Measurements from ENCODE around the gene RNASE2. TPM values are rescaled to one million over a fixed set of nuclear protein-coding genes. Genes with fewer than 3 reads are reported as not detected.

RNASE2 gene
- polyA plus RNA-seq, 3 donors = 100 to 483 (median 307) TPM

- no peak overlapping the region for H3K4me3 Mint-ChIP-seq
These were observed 45.9 kb downstream of the RNASE2 start for GRCh38 chr14:21001218-21001617.

DNA sequence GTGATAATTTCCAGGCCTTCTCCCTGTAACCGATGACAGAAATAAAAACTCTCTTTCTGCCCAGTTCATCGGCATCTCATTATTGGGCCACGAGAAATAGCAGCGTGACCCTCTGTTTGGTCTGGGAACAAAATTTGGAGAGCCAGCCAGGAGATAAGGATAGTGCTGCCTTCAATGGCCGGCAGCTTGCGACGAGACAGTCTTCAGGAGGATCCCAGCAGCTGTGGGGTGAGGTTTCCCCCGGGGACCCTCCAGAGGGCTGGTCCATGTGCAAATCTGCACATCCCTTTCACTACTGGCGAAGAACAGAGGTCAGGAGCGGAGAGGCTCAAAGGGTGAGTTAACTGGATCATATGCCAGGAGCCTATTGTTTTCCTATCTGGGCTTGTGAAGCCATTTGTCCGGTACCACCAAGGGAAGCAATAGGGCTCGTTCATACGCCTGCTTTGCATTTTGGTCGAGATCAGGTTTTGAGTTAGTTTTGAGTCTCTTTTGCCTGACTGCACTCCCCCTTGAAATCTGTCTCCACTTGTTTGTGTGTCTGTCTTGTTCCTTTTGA lies 48.6 kb downstream of the RNASE2 start:
- no peaks in the 10 kb centered on the region for H3K4me1 ChIP-seq (ENCODE audit: control insufficient read depth in 1 of 2, insufficient read depth in 2 of 2, low read length in 2 of 2)
- Mint-ChIP-seq H3K4me3 (no peak overlapping the region), H3K4me1 (no peaks in the 10 kb centered on the region), H3K27me3 (ENCODE audit: low read depth in 3 of 3) (peaks cover 0 to 3% (median 0%) of the 10 kb centered on the region in 3 donors), H3K9me3 (peaks cover 0 to 1% (median 0%) of the 10 kb centered on the region in 7 donors), H3K36me3 (no peaks in the 10 kb centered on the region), H3K27ac (no peak overlapping the region)
- TF ChIP-seq, protein P1, sequence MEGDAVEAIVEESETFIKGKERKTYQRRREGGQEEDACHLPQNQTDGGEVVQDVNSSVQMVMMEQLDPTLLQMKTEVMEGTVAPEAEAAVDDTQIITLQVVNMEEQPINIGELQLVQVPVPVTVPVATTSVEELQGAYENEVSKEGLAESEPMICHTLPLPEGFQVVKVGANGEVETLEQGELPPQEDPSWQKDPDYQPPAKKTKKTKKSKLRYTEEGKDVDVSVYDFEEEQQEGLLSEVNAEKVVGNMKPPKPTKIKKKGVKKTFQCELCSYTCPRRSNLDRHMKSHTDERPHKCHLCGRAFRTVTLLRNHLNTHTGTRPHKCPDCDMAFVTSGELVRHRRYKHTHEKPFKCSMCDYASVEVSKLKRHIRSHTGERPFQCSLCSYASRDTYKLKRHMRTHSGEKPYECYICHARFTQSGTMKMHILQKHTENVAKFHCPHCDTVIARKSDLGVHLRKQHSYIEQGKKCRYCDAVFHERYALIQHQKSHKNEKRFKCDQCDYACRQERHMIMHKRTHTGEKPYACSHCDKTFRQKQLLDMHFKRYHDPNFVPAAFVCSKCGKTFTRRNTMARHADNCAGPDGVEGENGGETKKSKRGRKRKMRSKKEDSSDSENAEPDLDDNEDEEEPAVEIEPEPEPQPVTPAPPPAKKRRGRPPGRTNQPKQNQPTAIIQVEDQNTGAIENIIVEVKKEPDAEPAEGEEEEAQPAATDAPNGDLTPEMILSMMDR (IDR thresholded peaks at IDR 0.05) = no peak
- no peak overlapping the region for H2AFZ ChIP-seq (ENCODE audit: insufficient read depth, low read depth, low read length, poor library complexity, severe bottlenecking)
- 100% methylated on average over 7 of the region's 14 CpGs for WGBS (ENCODE audit: insufficient coverage)
- DNase-seq = no peak
- H3K4me2 ChIP-seq (replicated peaks; ENCODE audit: extremely low read depth, low read length, poor library complexity, severe bottlenecking) = no peak overlapping the region
- H3K9me3 ChIP-seq (replicated peaks in 1 of 2; ENCODE audit: control insufficient read depth in 1 of 2, insufficient read depth in 1 of 2, low read length in 2 of 2) = no peaks in the 10 kb centered on the region
- intact Hi-C loops (cut with micrococcal nuclease) = no loop called here
- no peak overlapping the region for H3K9ac ChIP-seq (ENCODE audit: insufficient read depth, low read length, poor library complexity, severe bottlenecking)
- no peaks in the 10 kb centered on the region for H3K27me3 ChIP-seq (ENCODE audit: control insufficient read depth in 2 of 2, insufficient read depth in 2 of 2, low read length in 2 of 2)
- H3K36me3 ChIP-seq (replicated peaks in 1 of 2; ENCODE audit: control insufficient read depth in 1 of 2, insufficient read depth in 2 of 2, low read length in 2 of 2) = no peaks in the 10 kb centered on the region
- H3K27ac ChIP-seq (ENCODE audit: low read depth in 1 of 2, low read length in 2 of 2) = no peak overlapping the region
- H3K4me3 ChIP-seq (replicated peaks in 1 of 3; ENCODE audit: low read depth in 2 of 3, low read length in 3 of 3) = no peak overlapping the region
- H3K79me2 ChIP-seq (ENCODE audit: insufficient read depth, low read length) = no peaks in the 10 kb centered on the region
- H4K20me1 ChIP-seq (ENCODE audit: insufficient read depth, low read length) = no peaks in the 10 kb centered on the region

More at GRCh38 chr14:21001218-21001617, 45.9 kb downstream of the RNASE2 start:
- H3K4me3 ChIP-seq (replicated peaks in 1 of 3; ENCODE audit: low read depth in 2 of 3, low read length in 3 of 3) = no peak overlapping the region
- H3K36me3 ChIP-seq (replicated peaks in 1 of 2; ENCODE audit: control insufficient read depth in 1 of 2, insufficient read depth in 2 of 2, low read length in 2 of 2) = peaks cover 12 to 14% of the 10 kb centered on the region in 2 donors
- no peaks in the 10 kb centered on the region for H3K79me2 ChIP-seq (ENCODE audit: insufficient read depth, low read length)
- H3K27me3 ChIP-seq (ENCODE audit: control insufficient read depth in 2 of 2, insufficient read depth in 2 of 2, low read length in 2 of 2) = no peaks in the 10 kb centered on the region
- no peak for DNase-seq
- Mint-ChIP-seq H3K4me1 (no peaks in the 10 kb centered on the region), H3K9me3 (peaks cover 0 to 1% (median 0%) of the 10 kb centered on the region in 7 donors), H3K36me3 (peaks cover 12 to 15% of the 10 kb centered on the region in 2 donors), H3K27ac (no peak overlapping the region), H3K27me3 (ENCODE audit: low read depth in 3 of 3) (peaks cover 0 to 4% (median 0%) of the 10 kb centered on the region in 3 donors)
- H3K4me1 ChIP-seq (ENCODE audit: control insufficient read depth in 1 of 2, insufficient read depth in 2 of 2, low read length in 2 of 2) = no peaks in the 10 kb centered on the region
- no peak overlapping the region for H2AFZ ChIP-seq (ENCODE audit: insufficient read depth, low read depth, low read length, poor library complexity, severe bottlenecking)
- no peak overlapping the region for H3K9ac ChIP-seq (ENCODE audit: insufficient read depth, low read length, poor library complexity, severe bottlenecking)
- no peaks in the 10 kb centered on the region for H4K20me1 ChIP-seq (ENCODE audit: insufficient read depth, low read length)
- TF ChIP-seq, protein P1 (IDR thresholded peaks at IDR 0.05) = no peak
- no peak overlapping the region for H3K4me2 ChIP-seq (replicated peaks; ENCODE audit: extremely low read depth, low read length, poor library complexity, severe bottlenecking)
- WGBS (ENCODE audit: insufficient coverage) = 74% methylated on average over 3 of the region's 7 CpGs
- H3K27ac ChIP-seq (ENCODE audit: low read depth in 1 of 2, low read length in 2 of 2) = no peak overlapping the region
- intact Hi-C loops (cut with micrococcal nuclease) = no loop called here
- H3K9me3 ChIP-seq (replicated peaks in 1 of 2; ENCODE audit: control insufficient read depth in 1 of 2, insufficient read depth in 1 of 2, low read length in 2 of 2) = no peaks in the 10 kb centered on the region

Small RNAs within 50 kb of the gene (small RNA-seq; reads per million reads assigned to genes)
- not detected for gene RN7SL189P (ENCODE audit: insufficient read length, low read depth)

Other genes starting within 250 kb of the RNASE2 start
- not detected for gene EDDM3A, start 209.6 kb upstream of the RNASE2 start, polyA plus RNA-seq
- gene EDDM3B, start 187.1 kb upstream of the RNASE2 start, polyA plus RNA-seq = not detected
- 100 to 1,000 TPM; 150 to 353 (median 316) TPM for gene RNASE6, start 174.2 kb upstream of the RNASE2 start, polyA plus RNA-seq
- gene RNASE1, start 152.6 kb upstream of the RNASE2 start, polyA plus RNA-seq = 100 to 1,000 TPM in 1 of 3 donors, 10 to 100 TPM in 1, 1 to 10 TPM in 1; 2.1 to 191 (median 11.3) TPM
- gene RNASE3, start 64.1 kb upstream of the RNASE2 start, polyA plus RNA-seq = 10 to 100 TPM in 1 of 3 donors, 1 to 10 TPM in 2; 5.1 to 13.8 (median 8.4) TPM
- gene METTL17, start 34.5 kb downstream of the RNASE2 start, polyA plus RNA-seq = 100 to 1,000 TPM in 1 of 3 donors, 10 to 100 TPM in 2; 20.1 to 137 (median 21.1) TPM
- gene SLC39A2, start 43.8 kb downstream of the RNASE2 start, polyA plus RNA-seq = not detected
- 10 to 100 TPM in 2 of 3 donors, 1 to 10 TPM in 1; 6.8 to 11.7 (median 11.1) TPM for gene NDRG2, start 69.6 kb downstream of the RNASE2 start, polyA plus RNA-seq
- gene TPPP2, start 74.7 kb downstream of the RNASE2 start, polyA plus RNA-seq = not detected
- gene RNASE13, start 79.3 kb downstream of the RNASE2 start, polyA plus RNA-seq = under 1 TPM in 1 of 3 donors, not detected in 2; 0.39 TPM
- not detected for gene RNASE7, start 86.9 kb downstream of the RNASE2 start, polyA plus RNA-seq
- not detected for gene RNASE8, start 102.3 kb downstream of the RNASE2 start, polyA plus RNA-seq
- gene ARHGEF40, start 114.8 kb downstream of the RNASE2 start, polyA plus RNA-seq = 100 to 1,000 TPM in 1 of 3 donors, 10 to 100 TPM in 2; 12.1 to 114 (median 15.3) TPM
- 1 to 10 TPM in 1 of 3 donors, under 1 TPM in 2; 0.49 to 7.2 (median 0.68) TPM for gene ZNF219, start 143.2 kb downstream of the RNASE2 start, polyA plus RNA-seq
- gene TMEM253, start 145.6 kb downstream of the RNASE2 start, polyA plus RNA-seq = under 1 TPM in 1 of 3 donors, not detected in 2; 0.05 TPM
- not detected for gene OR5AU1, start 200.6 kb downstream of the RNASE2 start, polyA plus RNA-seq

Data from CD14-positive monocyte (primary cell).